ENCODE results near the gene GRID1. TPM values are rescaled to one million over a fixed set of nuclear protein-coding genes. Genes with fewer than 3 reads are reported as not detected.
"Not testable (repeated sequence)": the region's sequence is repeated elsewhere in the genome, so short reads cannot be mapped to it uniquely, and the experiment has no call there.

The GRID1 gene
- total RNA-seq, 1 donor from 2014 or later, result 0.75 TPM

DNA sequence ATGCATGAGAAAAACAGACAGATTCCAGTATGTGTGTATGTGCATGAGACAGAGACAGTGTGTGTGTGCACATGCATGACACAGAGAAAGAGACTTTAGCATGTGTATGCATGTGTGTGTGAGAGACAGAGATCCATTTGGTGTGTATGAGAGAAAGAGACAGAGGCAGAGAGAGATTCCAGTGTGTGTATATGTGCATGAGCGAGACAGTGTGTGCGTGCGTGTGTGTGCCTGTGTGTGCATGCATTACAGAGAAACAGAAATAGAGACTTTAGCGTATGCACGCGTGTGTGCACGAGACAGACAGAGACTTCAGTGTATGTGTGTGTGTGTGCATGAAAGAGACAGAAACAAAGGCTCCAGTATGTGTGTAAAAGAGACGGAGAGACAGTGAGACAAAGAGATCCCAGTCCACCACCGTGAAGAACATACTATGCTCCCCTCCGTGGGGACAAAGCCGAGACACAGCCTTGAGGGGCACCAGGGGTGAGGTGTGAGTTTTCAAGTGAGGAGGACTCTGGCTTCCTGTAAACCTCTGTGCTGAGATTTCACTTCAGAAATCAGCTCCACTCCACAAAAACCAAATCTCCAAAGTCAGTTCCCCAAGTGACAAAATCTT is 188.9 kb downstream of the GRID1 start:
- Histone ChIP-seq H4K20me1 (ENCODE audit: insufficient read depth, low read length) (no peaks in the 10 kb centered on the region), H3K9me3 (ENCODE audit: insufficient read depth, low read depth, low read length) (no peaks in the 10 kb centered on the region), H3K4me3 (ENCODE audit: insufficient read depth, low read depth, low read length) (no peak overlapping the region), H3K27me3 (ENCODE audit: insufficient read depth, low read length) (no peaks in the 10 kb centered on the region), H3K79me2 (ENCODE audit: insufficient read depth, low read length) (no peaks in the 10 kb centered on the region), H3K27ac (ENCODE audit: low read depth, low read length) (no peak overlapping the region), H3K4me2 (ENCODE audit: low read length) (no peak overlapping the region), H3K9ac (ENCODE audit: low read length) (no peak overlapping the region), H3K4me1 (ENCODE audit: insufficient read depth, low read length) (no peaks in the 10 kb centered on the region), H3K36me3 (ENCODE audit: insufficient read depth, low read length) (no peaks in the 10 kb centered on the region), H2AFZ (ENCODE audit: low read depth, low read length) (no peak overlapping the region)
- no peaks in the 10 kb centered on the region for H3K9me3 Mint-ChIP-seq (ENCODE audit: unreplicated experiment)
- peaks cover 20% of the 10 kb centered on the region for H3K27me3 Mint-ChIP-seq (ENCODE audit: low read depth, unreplicated experiment)
- FAIRE-seq (no peak), DNase-seq (ENCODE audit: low read depth) (no peak)
- H3K27ac Mint-ChIP-seq (ENCODE audit: unreplicated experiment), result no peak overlapping the region
- no peak overlapping the region for H3K4me3 Mint-ChIP-seq (ENCODE audit: unreplicated experiment)
- TF ChIP-seq, protein P1, sequence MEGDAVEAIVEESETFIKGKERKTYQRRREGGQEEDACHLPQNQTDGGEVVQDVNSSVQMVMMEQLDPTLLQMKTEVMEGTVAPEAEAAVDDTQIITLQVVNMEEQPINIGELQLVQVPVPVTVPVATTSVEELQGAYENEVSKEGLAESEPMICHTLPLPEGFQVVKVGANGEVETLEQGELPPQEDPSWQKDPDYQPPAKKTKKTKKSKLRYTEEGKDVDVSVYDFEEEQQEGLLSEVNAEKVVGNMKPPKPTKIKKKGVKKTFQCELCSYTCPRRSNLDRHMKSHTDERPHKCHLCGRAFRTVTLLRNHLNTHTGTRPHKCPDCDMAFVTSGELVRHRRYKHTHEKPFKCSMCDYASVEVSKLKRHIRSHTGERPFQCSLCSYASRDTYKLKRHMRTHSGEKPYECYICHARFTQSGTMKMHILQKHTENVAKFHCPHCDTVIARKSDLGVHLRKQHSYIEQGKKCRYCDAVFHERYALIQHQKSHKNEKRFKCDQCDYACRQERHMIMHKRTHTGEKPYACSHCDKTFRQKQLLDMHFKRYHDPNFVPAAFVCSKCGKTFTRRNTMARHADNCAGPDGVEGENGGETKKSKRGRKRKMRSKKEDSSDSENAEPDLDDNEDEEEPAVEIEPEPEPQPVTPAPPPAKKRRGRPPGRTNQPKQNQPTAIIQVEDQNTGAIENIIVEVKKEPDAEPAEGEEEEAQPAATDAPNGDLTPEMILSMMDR (IDR thresholded peaks at IDR 0.05; ENCODE audit: insufficient read depth, low read depth, low read length), result no peak
- no peak for TF ChIP-seq EZH2 (IDR thresholded peaks at IDR 0.05; ENCODE audit: insufficient read depth, low read length)
- H3K4me1 Mint-ChIP-seq (ENCODE audit: low read depth, unreplicated experiment), result no peaks in the 10 kb centered on the region
- no peaks in the 10 kb centered on the region for H3K36me3 Mint-ChIP-seq (ENCODE audit: low read depth, unreplicated experiment)

DNA sequence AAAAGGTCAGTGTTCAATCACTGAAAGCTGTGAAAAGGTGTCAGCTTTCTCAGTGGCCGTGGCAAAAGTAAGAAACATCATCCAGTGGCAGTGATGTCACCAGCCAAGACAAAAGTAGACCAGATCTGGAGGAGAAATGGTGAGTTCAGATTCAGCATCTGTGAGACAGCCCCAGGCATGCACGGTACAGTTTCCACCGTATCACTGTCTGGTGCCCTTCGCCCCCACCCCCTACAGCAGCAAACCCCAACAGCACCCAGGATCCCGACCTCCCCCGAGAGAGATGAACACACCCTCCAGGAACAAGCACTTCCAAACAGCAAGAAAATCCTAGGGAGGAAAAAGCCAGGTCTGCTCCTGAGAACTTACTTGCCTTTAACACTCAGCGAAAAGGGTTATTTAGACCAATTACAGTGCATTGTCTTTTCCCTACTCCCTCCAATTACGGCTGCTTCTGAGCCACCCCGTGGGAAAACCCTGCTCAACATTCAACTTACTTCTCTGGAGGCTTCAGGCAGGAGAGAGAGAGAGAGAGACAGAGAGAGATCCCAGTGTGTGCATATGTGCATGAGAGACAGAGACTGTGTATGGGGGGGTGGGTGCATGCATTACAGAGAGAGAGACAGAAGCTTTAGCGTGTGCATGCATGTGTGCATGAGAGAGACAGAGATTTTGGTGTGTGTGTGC is 189.6 kb downstream of the GRID1 start:
- no peaks in the 10 kb centered on the region for H3K27me3 ChIP-seq (ENCODE audit: insufficient read depth, low read length)
- TF ChIP-seq, protein P1 (IDR thresholded peaks at IDR 0.05; ENCODE audit: insufficient read depth, low read depth, low read length), result no peak
- no peak for DNase-seq (ENCODE audit: low read depth)
- no peak for FAIRE-seq
- Mint-ChIP-seq H3K27me3 (ENCODE audit: low read depth, unreplicated experiment) (peaks cover 18% of the 10 kb centered on the region), H3K9me3 (ENCODE audit: unreplicated experiment) (no peaks in the 10 kb centered on the region), H3K4me1 (ENCODE audit: low read depth, unreplicated experiment) (no peaks in the 10 kb centered on the region), H3K27ac (ENCODE audit: unreplicated experiment) (no peak overlapping the region), H3K36me3 (ENCODE audit: low read depth, unreplicated experiment) (no peaks in the 10 kb centered on the region), H3K4me3 (ENCODE audit: unreplicated experiment) (no peak overlapping the region)
- H3K79me2 ChIP-seq (ENCODE audit: insufficient read depth, low read length), result no peaks in the 10 kb centered on the region
- H2AFZ ChIP-seq (ENCODE audit: low read depth, low read length), result no peak overlapping the region
- no peaks in the 10 kb centered on the region for H3K9me3 ChIP-seq (ENCODE audit: insufficient read depth, low read depth, low read length)
- no peaks in the 10 kb centered on the region for H4K20me1 ChIP-seq (ENCODE audit: insufficient read depth, low read length)
- no peak overlapping the region for H3K4me3 ChIP-seq (ENCODE audit: insufficient read depth, low read depth, low read length)
- no peaks in the 10 kb centered on the region for H3K36me3 ChIP-seq (ENCODE audit: insufficient read depth, low read length)
- H3K27ac ChIP-seq (ENCODE audit: low read depth, low read length), result no peak overlapping the region
- H3K4me1 ChIP-seq (ENCODE audit: insufficient read depth, low read length), result no peaks in the 10 kb centered on the region
- H3K4me2 ChIP-seq (ENCODE audit: low read length), result no peak overlapping the region
- no peak overlapping the region for H3K9ac ChIP-seq (ENCODE audit: low read length)

DNA sequence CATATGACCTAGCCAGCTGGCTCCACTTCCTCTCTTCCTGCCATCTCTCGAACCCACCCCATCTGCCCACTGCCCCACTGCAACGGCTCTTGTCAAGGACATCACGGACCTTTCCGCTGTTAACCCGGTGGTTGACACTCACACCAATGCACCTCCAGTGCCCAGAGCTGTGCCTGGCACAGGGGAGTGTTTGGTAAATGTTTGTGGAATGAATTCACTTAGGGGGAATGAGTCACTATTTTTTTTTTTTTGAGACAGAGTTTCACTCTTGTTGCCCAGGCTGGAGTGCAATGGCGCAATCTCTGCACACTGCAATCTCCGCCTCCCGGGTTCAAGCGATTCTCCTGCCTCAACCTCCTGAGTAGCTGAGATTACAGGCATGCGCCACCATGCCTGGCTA is 191.1 kb downstream of the GRID1 start:
- DNase-seq (ENCODE audit: low read depth); H4K20me1 ChIP-seq (ENCODE audit: insufficient read depth, low read length); FAIRE-seq; H3K4me1 ChIP-seq (ENCODE audit: insufficient read depth, low read length); H2AFZ ChIP-seq (ENCODE audit: low read depth, low read length); H3K9ac ChIP-seq (ENCODE audit: low read length); H3K4me2 ChIP-seq (ENCODE audit: low read length); H3K4me1 Mint-ChIP-seq (ENCODE audit: low read depth, unreplicated experiment); H3K36me3 ChIP-seq (ENCODE audit: insufficient read depth, low read length); H3K27ac Mint-ChIP-seq (ENCODE audit: unreplicated experiment); H3K27me3 ChIP-seq (ENCODE audit: insufficient read depth, low read length); H3K79me2 ChIP-seq (ENCODE audit: insufficient read depth, low read length); H3K27ac ChIP-seq (ENCODE audit: low read depth, low read length); H3K9me3 Mint-ChIP-seq (ENCODE audit: unreplicated experiment); H3K4me3 ChIP-seq (ENCODE audit: insufficient read depth, low read depth, low read length); H3K9me3 ChIP-seq (ENCODE audit: insufficient read depth, low read depth, low read length); H3K36me3 Mint-ChIP-seq (ENCODE audit: low read depth, unreplicated experiment); H3K4me3 Mint-ChIP-seq (ENCODE audit: unreplicated experiment): not testable (repeated sequence)
- H3K27me3 Mint-ChIP-seq (ENCODE audit: low read depth, unreplicated experiment), result peaks cover 19% of the 10 kb centered on the region
